ENCODE measurements around the gene UBE2M. TPM values are rescaled to one million over a fixed set of nuclear protein-coding genes. Genes with fewer than 3 reads are reported as not detected.

UBE2M gene
- total and polyA plus RNA-seq, 3 experiments from 2014 or later, result 22.5 to 191 (median 182) TPM

- no peak for DNase-seq
- peaks cover 39 to 52% (median 41%) of the 10 kb centered on the region in 3 donors for H3K4me1 Mint-ChIP-seq
- Histone ChIP-seq H3K27me3 (ENCODE audit: insufficient read depth, low read length, poor library complexity, severe bottlenecking) (no peaks in the 10 kb centered on the region), H3K4me3 (ENCODE audit: low read length) (no peak overlapping the region), H3K4me1 (ENCODE audit: insufficient read depth, low read length) (peaks cover 32% of the 10 kb centered on the region), H3K9me3 (ENCODE audit: low read length) (no peaks in the 10 kb centered on the region), H3K27ac (ENCODE audit: low read depth, low read length) (no peak overlapping the region), H3K36me3 (ENCODE audit: insufficient read depth, low read length) (peaks cover 64% of the 10 kb centered on the region)
- POLR2A ChIA-PET, result interaction anchor here (0.8 kb wide), 1 partner anchor 8 kb away, joined by 3 read pairs; no protein-coding TSS in a partner anchor
- H3K36me3 Mint-ChIP-seq, result peaks cover 2 to 92% (median 23%) of the 10 kb centered on the region in 3 donors
- peaks cover 0 to 1% (median 0%) of the 10 kb centered on the region in 5 donors for H3K9me3 Mint-ChIP-seq
- CTCF ChIA-PET, result interaction anchor here (1.6 to 5.2 kb wide), 2 partner anchors 30 to 31 kb away, joined by 4 to 45 read pairs; partner anchors contain the start of gene ZBTB45
- peak overlapping the region in 2 of 8 donors; percentile 58 to 98 for H3K27ac Mint-ChIP-seq
- peaks cover 0 to 1% of the 10 kb centered on the region in 2 donors for H3K27me3 Mint-ChIP-seq
- peak overlapping the region in 1 of 7 donors; percentile 98 for H3K4me3 Mint-ChIP-seq
Observed at GRCh38 chr19:58551123-58551497, 7.3 kb downstream of the UBE2M start.

GRCh38 chr19:58550362-58551122 is 7.9 kb downstream of the UBE2M start:
- H3K27me3 ChIP-seq (ENCODE audit: insufficient read depth, low read length, poor library complexity, severe bottlenecking), result no peaks in the 10 kb centered on the region
- H3K4me1 ChIP-seq (ENCODE audit: insufficient read depth, low read length), result peaks cover 36% of the 10 kb centered on the region
- peaks cover 44 to 56% (median 47%) of the 10 kb centered on the region in 3 donors for H3K4me1 Mint-ChIP-seq
- peaks cover 68% of the 10 kb centered on the region for H3K36me3 ChIP-seq (ENCODE audit: insufficient read depth, low read length)
- H3K9me3 ChIP-seq (ENCODE audit: low read length), result no peaks in the 10 kb centered on the region
- H3K36me3 Mint-ChIP-seq, result peaks cover 5 to 93% (median 26%) of the 10 kb centered on the region in 3 donors
- H3K4me3 Mint-ChIP-seq, result peak overlapping the region in 1 of 7 donors; percentile 98
- no peak for DNase-seq
- H3K4me3 ChIP-seq (ENCODE audit: low read length), result no peak overlapping the region
- H3K27ac ChIP-seq (ENCODE audit: low read depth, low read length), result no peak overlapping the region
- peaks cover 0 to 1% of the 10 kb centered on the region in 2 donors for H3K27me3 Mint-ChIP-seq
- peak overlapping the region in 3 of 8 donors; percentile 58 to 98 (median 66) for H3K27ac Mint-ChIP-seq
- peaks cover 0 to 1% (median 0%) of the 10 kb centered on the region in 5 donors for H3K9me3 Mint-ChIP-seq
- ChIA-PET POLR2A (no interaction called here), CTCF (interaction anchor here (5.2 kb wide), 1 partner anchor 30 kb away, joined by 45 read pairs; the partner anchor contains the start of gene ZBTB45)

GRCh38 chr19:58549664-58550361 is 8.6 kb downstream of the UBE2M start:
- ChIA-PET POLR2A (no interaction called here), CTCF (no interaction called here)
- Histone ChIP-seq H3K4me1 (ENCODE audit: insufficient read depth, low read length) (peaks cover 37% of the 10 kb centered on the region), H3K4me3 (ENCODE audit: low read length) (no peak overlapping the region), H3K36me3 (ENCODE audit: insufficient read depth, low read length) (peaks cover 70% of the 10 kb centered on the region), H3K27ac (ENCODE audit: low read depth, low read length) (no peak overlapping the region), H3K27me3 (ENCODE audit: insufficient read depth, low read length, poor library complexity, severe bottlenecking) (no peaks in the 10 kb centered on the region), H3K9me3 (ENCODE audit: low read length) (no peaks in the 10 kb centered on the region)
- H3K27me3 Mint-ChIP-seq, result peaks cover 0 to 1% of the 10 kb centered on the region in 2 donors
- peaks cover 5 to 92% (median 23%) of the 10 kb centered on the region in 3 donors for H3K36me3 Mint-ChIP-seq
- no peak for DNase-seq
- H3K4me1 Mint-ChIP-seq, result peaks cover 43 to 54% (median 46%) of the 10 kb centered on the region in 3 donors
- H3K9me3 Mint-ChIP-seq, result peaks cover 0 to 1% (median 0%) of the 10 kb centered on the region in 5 donors
- peak overlapping the region in 1 of 7 donors; percentile 98 for H3K4me3 Mint-ChIP-seq
- peak overlapping the region in 3 of 8 donors; percentile 12 to 73 (median 33) for H3K27ac Mint-ChIP-seq

- Mint-ChIP-seq H3K36me3 (peaks cover 5 to 87% (median 21%) of the 10 kb centered on the region in 3 donors), H3K9me3 (peaks cover 0 to 1% (median 0%) of the 10 kb centered on the region in 5 donors), H3K27me3 (peaks cover 0 to 3% of the 10 kb centered on the region in 2 donors), H3K4me1 (peaks cover 39 to 51% (median 40%) of the 10 kb centered on the region in 3 donors), H3K4me3 (peak overlapping the region in 1 of 7 donors; percentile 16), H3K27ac (peak overlapping the region in 2 of 8 donors; percentile 38 to 58)
- no peak for DNase-seq
- ChIA-PET POLR2A (interaction anchor here (0.5 kb wide), 1 partner anchor 27 kb away, joined by 4 read pairs; no protein-coding TSS in a partner anchor), CTCF (interaction anchor here (1.5 kb wide), 1 partner anchor 35 kb away, joined by 3 read pairs; no protein-coding TSS in a partner anchor)
- Histone ChIP-seq H3K27ac (ENCODE audit: low read depth, low read length) (no peak overlapping the region), H3K4me3 (ENCODE audit: low read length) (no peak overlapping the region), H3K4me1 (ENCODE audit: insufficient read depth, low read length) (peaks cover 31% of the 10 kb centered on the region), H3K27me3 (ENCODE audit: insufficient read depth, low read length, poor library complexity, severe bottlenecking) (no peaks in the 10 kb centered on the region), H3K36me3 (ENCODE audit: insufficient read depth, low read length) (peaks cover 70% of the 10 kb centered on the region), H3K9me3 (ENCODE audit: low read length) (no peaks in the 10 kb centered on the region)
Observed at GRCh38 chr19:58548859-58549663, 9.3 kb downstream of the UBE2M start.

- Histone ChIP-seq H3K27ac (ENCODE audit: low read depth, low read length) (no peak overlapping the region), H3K9me3 (ENCODE audit: low read length) (no peaks in the 10 kb centered on the region), H3K27me3 (ENCODE audit: insufficient read depth, low read length, poor library complexity, severe bottlenecking) (no peaks in the 10 kb centered on the region), H3K4me1 (ENCODE audit: insufficient read depth, low read length) (peaks cover 23% of the 10 kb centered on the region), H3K36me3 (ENCODE audit: insufficient read depth, low read length) (peaks cover 68% of the 10 kb centered on the region), H3K4me3 (ENCODE audit: low read length) (no peak overlapping the region)
- H3K27me3 Mint-ChIP-seq, result peaks cover 8 to 13% of the 10 kb centered on the region in 2 donors
- H3K4me1 Mint-ChIP-seq, result peaks cover 36 to 47% (median 37%) of the 10 kb centered on the region in 3 donors
- peaks cover 0 to 1% (median 0%) of the 10 kb centered on the region in 5 donors for H3K9me3 Mint-ChIP-seq
- POLR2A ChIA-PET, result no interaction called here
- H3K36me3 Mint-ChIP-seq, result peaks cover 5 to 79% (median 17%) of the 10 kb centered on the region in 3 donors
- no peak for DNase-seq
- peak overlapping the region in 4 of 7 donors; percentile 79 to 93 (median 90) for H3K4me3 Mint-ChIP-seq
- CTCF ChIA-PET, result interaction anchor here (1.5 to 1.9 kb wide), 2 partner anchors 27 to 33 kb away, joined by 3 to 14 read pairs; partner anchors contain the start of gene ZBTB45
- peak overlapping the region in 3 of 8 donors; percentile 66 to 98 (median 85) for H3K27ac Mint-ChIP-seq
Observed at GRCh38 chr19:58547323-58548312, 10.8 kb downstream of the UBE2M start.

- Mint-ChIP-seq H3K4me3 (peak overlapping the region; percentile 87 to 94 (median 92)), H3K27ac (peak overlapping the region; percentile 76 to 98 (median 93)), H3K27me3 (peaks cover 12% of the 10 kb centered on the region in 2 donors), H3K9me3 (peaks cover 0 to 1% (median 0%) of the 10 kb centered on the region in 5 donors), H3K4me1 (peaks cover 33 to 44% (median 34%) of the 10 kb centered on the region in 3 donors), H3K36me3 (peaks cover 5 to 63% (median 14%) of the 10 kb centered on the region in 3 donors)
- Histone ChIP-seq H3K36me3 (ENCODE audit: insufficient read depth, low read length) (peaks cover 55% of the 10 kb centered on the region), H3K27me3 (ENCODE audit: insufficient read depth, low read length, poor library complexity, severe bottlenecking) (no peaks in the 10 kb centered on the region), H3K9me3 (ENCODE audit: low read length) (no peaks in the 10 kb centered on the region), H3K4me3 (ENCODE audit: low read length) (peak overlapping the region; percentile 59), H3K4me1 (ENCODE audit: insufficient read depth, low read length) (peaks cover 23% of the 10 kb centered on the region), H3K27ac (ENCODE audit: low read depth, low read length) (peak overlapping the region; percentile 84)
- DNase-seq, result no peak
- POLR2A ChIA-PET, result interaction anchor here (0.6 to 2.8 kb wide), 2 partner anchors 8 to 9 kb away, joined by 5 to 26 read pairs; partner anchors contain the start of gene CHMP2A
- CTCF ChIA-PET, result interaction anchor here (1.9 to 3.6 kb wide), 2 partner anchors 25 to 26 kb away, joined by 14 to 29 read pairs; partner anchors contain the start of gene ZBTB45
Observed at GRCh38 chr19:58546019-58546530, 12.3 kb downstream of the UBE2M start.

All from CD8-positive, alpha-beta memory T cell (primary cell).